Liver (tissue), 9 donors: ENCODE results near the gene ASB1. TPM values are rescaled to one million over a fixed set of nuclear protein-coding genes. Genes with fewer than 3 reads are reported as not detected.

ENCODE experiments used
- DNase-seq: peaks from one replicate; pipeline ENCODE4 v3.0.0-alpha.2; 2017; ENCODE audit warnings: low spot score
- H3K27ac ChIP-seq, 2 donors: one replicate each; pipeline ENCODE4 v1.7.0; 2013; ENCODE audit warnings: inconsistent platforms in 2 of 2, low read length in 2 of 2, control low read depth in 1 of 2, low read depth in 1 of 2, mild to moderate bottlenecking in 1 of 2
- H3K27me3 ChIP-seq, 4 donors: one replicate each; pipeline versions ENCODE4 v1.6.1 to v1.7.0; 2013; ENCODE audit warnings: low read length in 3 of 4, inconsistent platforms in 1 of 4, mild to moderate bottlenecking in 1 of 4, moderate library complexity in 1 of 4; ENCODE audit not compliant: control insufficient read depth in 4 of 4, insufficient read depth in 4 of 4
- H3K36me3 ChIP-seq, 4 donors: one replicate each; pipeline versions ENCODE4 v1.6.1 to v1.7.0; 2013; ENCODE audit warnings: low read length in 3 of 4, mild to moderate bottlenecking in 3 of 4, low read depth in 1 of 4, moderate library complexity in 1 of 4; ENCODE audit not compliant: control insufficient read depth in 4 of 4, insufficient read depth in 3 of 4
- H3K4me1 ChIP-seq, 4 donors: one replicate each; pipeline versions ENCODE4 v1.6.1 to v1.7.0; 2013; ENCODE audit warnings: low read length in 3 of 4, mild to moderate bottlenecking in 3 of 4, moderate library complexity in 1 of 4; ENCODE audit not compliant: control insufficient read depth in 4 of 4, insufficient read depth in 4 of 4
- H3K4me3 ChIP-seq, 3 donors: one replicate each; pipeline versions ENCODE4 v1.6.1 to v1.7.0; 2013; ENCODE audit warnings: low read length in 3 of 3, control low read depth in 1 of 3, low read depth in 1 of 3, mild to moderate bottlenecking in 1 of 3
- H3K9ac ChIP-seq, 2 donors: one replicate each; pipeline ENCODE4 v1.7.0; 2013; ENCODE audit warnings: low read length in 2 of 2, mild to moderate bottlenecking in 2 of 2, moderate library complexity in 2 of 2, control low read depth in 1 of 2, low read depth in 1 of 2
- H3K9me3 ChIP-seq, 4 donors: one replicate each; pipeline versions ENCODE4 v1.6.1 to v1.7.0; 2013; ENCODE audit warnings: low read length in 3 of 4; ENCODE audit not compliant: control insufficient read depth in 4 of 4
- GABPA ChIP-seq, 2 donors: IDR thresholded peaks in 1 of 2; conservative IDR thresholded peaks in 1 of 2; 2 replicates each; pipeline ENCODE4 v1.6.1; 2016; ENCODE audit warnings: antibody characterized with exemption in 2 of 2, mild to moderate bottlenecking in 1 of 2, moderate library complexity in 1 of 2
- JUND ChIP-seq, 2 donors: IDR thresholded peaks; 2 replicates each; pipeline ENCODE4 v1.6.1; 2016; ENCODE audit warnings: antibody characterized with exemption in 2 of 2
- RAD21 ChIP-seq, 2 donors: IDR thresholded peaks; 2 replicates each; pipeline ENCODE4 v1.6.1; 2016; ENCODE audit warnings: antibody characterized with exemption in 2 of 2, mild to moderate bottlenecking in 2 of 2
- RXRA ChIP-seq, 2 donors: IDR thresholded peaks; 2 replicates each; pipeline ENCODE4 v1.6.1; 2017 to 2018; ENCODE audit warnings: antibody characterized with exemption in 2 of 2, mild to moderate bottlenecking in 1 of 2
- TAF1 ChIP-seq: conservative IDR thresholded peaks from 2 replicates; pipeline ENCODE4 v1.6.1; 2016; ENCODE audit warnings: antibody characterized with exemption, mild to moderate bottlenecking
- YY1 ChIP-seq: IDR thresholded peaks from 2 replicates; pipeline ENCODE4 v1.6.1; 2016; ENCODE audit warnings: antibody characterized with exemption, mild to moderate bottlenecking
- WGBS: extraction: QIAGEN DNeasy Blood & Tissue Kit; methylation state at CpG from one replicate; pipeline ENCODE4 v1.1.7; 2013; 5-methylcytosine and 5-hydroxymethylcytosine counted together
- polyA plus RNA-seq, 2 donors: library from polyadenylated mRNA; stranded (reverse) in 1 of 2; unstranded in 1 of 2; fragments of 200-250 nt in 1 of 2; fragments of >200 nt in 1 of 2; fragmentation: Nextera tagmentation in 1 of 2; extraction: Ambion mirVana in 1 of 2; gene quantifications; one replicate each; pipeline versions ENCODE4 v1.2.1 to v1.2.3, GENCODE V29; 2013 to 2015
- total RNA-seq, 2 donors: library from RNA; depleted of rRNA; stranded (reverse); fragments of >200 nt; gene quantifications; one replicate each; pipeline ENCODE4 v1.2.3, GENCODE V29; 2014
- TF ChIP-seq, protein P1 (sequence below): fragments of 150-350 bp; IDR thresholded peaks from 2 replicates; pipeline ENCODE4 v1.5.1; 2017; ENCODE audit warnings: improper control_type of control experiment, low read depth, low read length; ENCODE audit not compliant: missing input control
- TF ChIP-seq, protein P2 (sequence below): IDR thresholded peaks from 2 replicates; pipeline ENCODE4 v1.6.1; 2016; ENCODE audit warnings: antibody characterized with exemption
- TF ChIP-seq, protein P3 (sequence below): IDR thresholded peaks from 2 replicates; pipeline ENCODE4 v1.6.1; 2016; ENCODE audit warnings: antibody characterized with exemption
- donor health status: healthy.
- donor health status: healthy.
- donor health status: healthy.
- donor health status: healthy.
- donor health status: healthy.

Gene ASB1
- total and polyA plus RNA-seq, 4 donors: 6.1 to 15.2 (median 10.5) TPM

DNA sequence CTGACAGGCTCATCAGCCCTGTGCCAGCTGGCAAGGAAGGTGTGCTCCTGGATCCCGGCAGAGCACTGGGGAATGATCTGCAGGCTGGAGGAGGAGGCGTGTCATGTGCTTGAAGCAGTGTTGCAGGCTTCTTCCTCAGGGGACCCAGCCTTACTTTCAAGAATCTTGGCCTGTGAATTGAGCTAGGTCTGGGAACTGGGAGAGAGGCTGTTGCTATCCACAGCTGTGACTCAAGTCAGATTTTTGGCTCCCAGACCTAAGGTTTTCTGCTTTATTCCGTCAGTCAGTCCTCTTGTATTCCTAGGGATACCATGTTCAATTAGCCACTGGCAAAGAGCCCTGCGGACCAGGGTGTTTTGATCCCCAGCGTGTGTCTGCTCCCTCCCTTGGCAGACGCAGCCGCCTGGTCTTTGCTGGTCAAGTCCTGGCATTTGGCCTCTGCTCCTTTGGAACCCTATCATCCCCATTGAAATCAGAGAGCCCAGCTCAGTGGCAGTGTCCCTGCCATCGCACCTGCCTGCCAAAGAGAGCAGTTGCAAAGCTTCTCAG lies 32.4 kb downstream of the ASB1 start:
- Histone ChIP-seq H3K4me1 (no peaks in the 10 kb centered on the region), H3K4me3 (no peak overlapping the region), H3K27me3 (no peaks in the 10 kb centered on the region), H3K27ac (no peak overlapping the region), H3K36me3 (no peaks in the 10 kb centered on the region), H3K9ac (no peak overlapping the region), H3K9me3 (no peaks in the 10 kb centered on the region)
- TF ChIP-seq JUND (IDR thresholded peaks at IDR 0.05): no peak
- TF ChIP-seq RXRA (IDR thresholded peaks at IDR 0.05): no peak
- TF ChIP-seq, protein P1, sequence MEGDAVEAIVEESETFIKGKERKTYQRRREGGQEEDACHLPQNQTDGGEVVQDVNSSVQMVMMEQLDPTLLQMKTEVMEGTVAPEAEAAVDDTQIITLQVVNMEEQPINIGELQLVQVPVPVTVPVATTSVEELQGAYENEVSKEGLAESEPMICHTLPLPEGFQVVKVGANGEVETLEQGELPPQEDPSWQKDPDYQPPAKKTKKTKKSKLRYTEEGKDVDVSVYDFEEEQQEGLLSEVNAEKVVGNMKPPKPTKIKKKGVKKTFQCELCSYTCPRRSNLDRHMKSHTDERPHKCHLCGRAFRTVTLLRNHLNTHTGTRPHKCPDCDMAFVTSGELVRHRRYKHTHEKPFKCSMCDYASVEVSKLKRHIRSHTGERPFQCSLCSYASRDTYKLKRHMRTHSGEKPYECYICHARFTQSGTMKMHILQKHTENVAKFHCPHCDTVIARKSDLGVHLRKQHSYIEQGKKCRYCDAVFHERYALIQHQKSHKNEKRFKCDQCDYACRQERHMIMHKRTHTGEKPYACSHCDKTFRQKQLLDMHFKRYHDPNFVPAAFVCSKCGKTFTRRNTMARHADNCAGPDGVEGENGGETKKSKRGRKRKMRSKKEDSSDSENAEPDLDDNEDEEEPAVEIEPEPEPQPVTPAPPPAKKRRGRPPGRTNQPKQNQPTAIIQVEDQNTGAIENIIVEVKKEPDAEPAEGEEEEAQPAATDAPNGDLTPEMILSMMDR: no peak
- TF ChIP-seq, protein P2, sequence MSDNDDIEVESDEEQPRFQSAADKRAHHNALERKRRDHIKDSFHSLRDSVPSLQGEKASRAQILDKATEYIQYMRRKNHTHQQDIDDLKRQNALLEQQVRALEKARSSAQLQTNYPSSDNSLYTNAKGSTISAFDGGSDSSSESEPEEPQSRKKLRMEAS: no peak
- TF ChIP-seq GABPA (IDR thresholded peaks at IDR 0.05 in 1 of 2, conservative IDR thresholded peaks at IDR 0.05 in 1 of 2): no peak
- no peak for TF ChIP-seq TAF1
- TF ChIP-seq, protein P3, sequence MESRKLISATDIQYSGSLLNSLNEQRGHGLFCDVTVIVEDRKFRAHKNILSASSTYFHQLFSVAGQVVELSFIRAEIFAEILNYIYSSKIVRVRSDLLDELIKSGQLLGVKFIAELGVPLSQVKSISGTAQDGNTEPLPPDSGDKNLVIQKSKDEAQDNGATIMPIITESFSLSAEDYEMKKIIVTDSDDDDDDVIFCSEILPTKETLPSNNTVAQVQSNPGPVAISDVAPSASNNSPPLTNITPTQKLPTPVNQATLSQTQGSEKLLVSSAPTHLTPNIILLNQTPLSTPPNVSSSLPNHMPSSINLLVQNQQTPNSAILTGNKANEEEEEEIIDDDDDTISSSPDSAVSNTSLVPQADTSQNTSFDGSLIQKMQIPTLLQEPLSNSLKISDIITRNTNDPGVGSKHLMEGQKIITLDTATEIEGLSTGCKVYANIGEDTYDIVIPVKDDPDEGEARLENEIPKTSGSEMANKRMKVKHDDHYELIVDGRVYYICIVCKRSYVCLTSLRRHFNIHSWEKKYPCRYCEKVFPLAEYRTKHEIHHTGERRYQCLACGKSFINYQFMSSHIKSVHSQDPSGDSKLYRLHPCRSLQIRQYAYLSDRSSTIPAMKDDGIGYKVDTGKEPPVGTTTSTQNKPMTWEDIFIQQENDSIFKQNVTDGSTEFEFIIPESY: no peak
- TF ChIP-seq RAD21 (IDR thresholded peaks at IDR 0.05): no peak
- 74% methylated on average over 8 of the region's 8 CpGs for WGBS
- DNase-seq: no peak

DNA sequence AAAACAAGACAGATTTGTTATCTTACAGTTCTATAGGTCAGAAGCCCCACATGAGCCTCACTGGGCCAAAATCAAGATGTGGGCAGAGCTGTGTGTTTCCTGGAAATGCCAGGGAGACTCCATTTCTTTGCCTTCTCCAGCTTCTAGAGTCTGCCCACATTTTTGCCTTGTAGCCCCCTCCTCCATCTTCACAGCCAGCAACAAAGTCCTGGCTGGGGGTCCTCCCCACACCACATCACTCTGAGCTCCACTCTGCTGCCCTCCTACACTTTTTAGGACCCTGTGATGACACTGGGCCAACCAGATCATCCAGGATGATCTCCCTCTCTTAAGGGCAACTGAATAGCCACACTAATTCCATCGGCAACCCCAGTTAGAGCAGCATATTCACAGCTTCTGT lies 34.3 kb downstream of the ASB1 start:
- WGBS: 100% methylated on average over 1 of the region's 1 CpG
- no peak for DNase-seq
- Histone ChIP-seq H3K36me3 (no peaks in the 10 kb centered on the region), H3K27me3 (no peaks in the 10 kb centered on the region), H3K4me3 (no peak overlapping the region), H3K9me3 (no peaks in the 10 kb centered on the region), H3K9ac (no peak overlapping the region), H3K4me1 (no peaks in the 10 kb centered on the region), H3K27ac (no peak overlapping the region)
- TF ChIP-seq, protein P1: no peak

DNA sequence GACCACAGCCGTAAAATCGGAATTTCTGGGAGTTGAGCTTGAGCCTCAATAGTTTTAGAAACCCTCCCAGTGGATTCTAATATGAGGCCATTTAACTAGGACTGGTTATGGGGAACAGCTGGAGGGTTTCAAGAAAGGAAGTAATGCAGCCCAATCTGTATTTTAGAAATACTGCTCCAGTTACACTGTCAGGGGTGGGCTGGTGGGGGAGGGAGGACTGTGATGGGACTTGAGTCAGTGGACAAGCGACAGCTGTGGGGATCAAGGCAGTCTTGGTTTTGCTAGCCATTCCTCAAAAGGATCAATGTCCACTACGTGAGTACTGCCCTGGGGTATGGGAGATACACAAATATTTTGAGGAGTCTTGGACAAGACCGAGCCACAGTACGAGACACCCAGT lies 34.8 kb downstream of the ASB1 start:
- no peak for TF ChIP-seq RXRA (IDR thresholded peaks at IDR 0.05)
- TF ChIP-seq YY1: no peak
- TF ChIP-seq TAF1: no peak
- TF ChIP-seq, protein P1: no peak
- TF ChIP-seq, protein P3: no peak
- Histone ChIP-seq H3K4me1 (no peaks in the 10 kb centered on the region), H3K9ac (no peak overlapping the region), H3K36me3 (no peaks in the 10 kb centered on the region), H3K4me3 (no peak overlapping the region), H3K27me3 (no peaks in the 10 kb centered on the region), H3K27ac (no peak overlapping the region), H3K9me3 (no peaks in the 10 kb centered on the region)
- WGBS: 94% methylated on average over 6 of the region's 6 CpGs
- DNase-seq: no peak
